BLaER1 (cell line): ENCODE results near the gene NKD1.

Experiments used
- H3K27ac ChIP-seq: shearing (Covaris generic); formaldehyde crosslinking; 2 replicates; pipeline ENCODE4 v1.8.1; 2022
- H3K27me3 ChIP-seq: shearing (Covaris generic); formaldehyde crosslinking; 2 replicates; pipeline ENCODE4 v1.8.1; 2022
- H3K36me3 ChIP-seq: shearing (Covaris generic); formaldehyde crosslinking; 2 replicates; pipeline ENCODE4 v1.8.1; 2022
- H3K4me1 ChIP-seq: shearing (Covaris generic); formaldehyde crosslinking; 2 replicates; pipeline ENCODE4 v1.8.1; 2022
- H3K4me2 ChIP-seq: shearing (Covaris generic); formaldehyde crosslinking; 2 replicates; pipeline ENCODE4 v1.8.1; 2022
- H3K4me3 ChIP-seq: shearing (Covaris generic); formaldehyde crosslinking; 2 replicates; pipeline ENCODE4 v1.8.1; 2022
- H3K9ac ChIP-seq: shearing (Covaris generic); formaldehyde crosslinking; 2 replicates; pipeline ENCODE4 v1.8.1; 2022
- H3K9me3 ChIP-seq: shearing (Covaris generic); formaldehyde crosslinking; 2 replicates; pipeline ENCODE4 v1.8.1; 2022
- H4K20me1 ChIP-seq: shearing (Covaris generic); formaldehyde crosslinking; 2 replicates; pipeline ENCODE4 v1.8.1; 2022
- Cebpa-rat ChIP-seq: shearing (Covaris generic); IDR thresholded peaks from 2 replicates; pipeline ENCODE4 v1.8.1; 2022

Gene NKD1

DNA sequence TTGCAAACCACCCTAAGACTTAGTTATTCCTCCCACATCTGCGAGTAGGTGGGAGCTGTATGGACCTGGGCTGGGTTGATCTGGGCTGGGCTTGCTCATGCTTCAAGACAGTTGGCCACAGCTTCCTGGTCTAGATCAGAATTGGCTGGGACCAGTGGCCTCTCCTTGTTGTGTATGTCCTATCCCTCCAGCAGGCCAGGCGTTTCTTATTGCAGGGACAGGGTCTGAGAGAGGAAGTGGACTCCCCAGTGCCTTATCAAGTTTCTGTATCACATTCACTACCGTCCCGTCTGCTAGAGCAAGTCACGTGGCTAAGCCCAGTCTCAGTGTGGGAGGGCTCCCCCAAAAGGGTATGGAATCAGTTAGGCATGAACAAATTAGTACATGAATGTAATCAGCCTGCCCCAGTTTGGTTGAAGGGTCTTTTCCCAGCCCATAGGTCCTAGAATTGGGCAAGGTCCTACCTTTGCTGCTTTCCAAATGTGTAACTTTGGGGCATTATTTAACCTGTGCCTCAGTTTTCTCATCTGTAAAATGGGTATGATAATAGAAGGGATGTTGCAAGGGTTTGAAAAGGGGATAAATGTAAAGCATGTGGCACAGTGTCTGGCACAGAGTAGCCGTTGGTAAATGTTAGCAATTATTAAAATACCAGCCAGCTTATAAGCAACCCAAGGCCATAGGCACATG, 36.0 kb downstream of the NKD1 start:
- Histone ChIP-seq H3K4me2 (no peak overlapping the region), H3K27ac (no peak overlapping the region), H3K4me3 (no peak overlapping the region), H3K9me3 (no peaks in the 10 kb centered on the region), H3K27me3 (no peaks in the 10 kb centered on the region), H3K4me1 (peaks cover 7% of the 10 kb centered on the region; the same call in 1 of the 2 replicates), H3K9ac (no peak overlapping the region), H3K36me3 (no peaks in the 10 kb centered on the region), H4K20me1 (no peaks in the 10 kb centered on the region)
- no peak for TF ChIP-seq Cebpa-rat

DNA sequence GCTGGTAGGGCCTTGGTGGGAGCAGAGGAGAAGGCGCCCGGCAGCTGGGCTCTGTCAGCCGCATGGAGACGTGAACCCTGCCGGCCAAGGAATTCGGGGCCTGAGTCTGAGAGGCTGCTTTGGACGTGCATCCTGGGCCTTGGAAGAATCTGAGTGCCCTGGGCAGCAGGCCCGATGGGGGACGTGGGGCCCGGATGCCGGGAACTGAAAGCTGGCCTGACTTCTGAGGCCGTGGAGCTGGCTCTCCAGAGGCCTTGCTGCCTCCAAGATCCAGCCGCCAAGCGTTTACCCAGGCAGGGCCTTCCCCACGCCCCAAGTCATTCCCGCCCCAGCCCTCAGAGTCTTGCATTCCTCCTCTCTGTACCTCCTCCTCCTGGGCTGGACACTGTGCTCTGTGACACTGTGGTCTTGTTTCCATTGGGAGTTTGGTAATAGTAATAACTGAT, 37.2 kb downstream of the NKD1 start:
- no peak overlapping the region for H3K4me3 ChIP-seq
- no peak overlapping the region for H3K4me2 ChIP-seq
- H3K27ac ChIP-seq = no peak overlapping the region
- no peak overlapping the region for H3K9ac ChIP-seq
- TF ChIP-seq Cebpa-rat = no peak
- no peaks in the 10 kb centered on the region for H4K20me1 ChIP-seq
- H3K4me1 ChIP-seq = peaks cover 10% of the 10 kb centered on the region; the same call in 1 of the 2 replicates
- H3K9me3 ChIP-seq = no peaks in the 10 kb centered on the region
- no peaks in the 10 kb centered on the region for H3K36me3 ChIP-seq
- no peaks in the 10 kb centered on the region for H3K27me3 ChIP-seq

DNA sequence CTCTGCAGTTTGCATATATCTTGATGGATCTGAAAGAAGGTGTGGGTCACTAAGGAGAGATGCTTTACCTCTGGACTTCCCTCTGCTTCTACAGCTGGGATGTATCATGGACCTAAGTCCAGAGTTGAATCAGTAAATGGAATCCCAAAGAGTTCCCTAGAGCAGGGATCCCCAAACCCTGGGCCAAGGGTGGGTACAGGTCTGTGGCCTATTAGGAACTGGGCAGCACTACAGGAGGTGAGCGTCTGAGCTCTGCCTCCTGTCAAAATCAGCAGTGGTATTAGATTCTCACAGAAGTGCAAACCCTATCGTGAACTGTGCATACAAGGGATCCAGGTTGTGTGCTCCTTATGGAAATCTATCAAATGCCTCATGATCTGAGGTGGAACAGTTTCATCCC, 39.3 kb downstream of the NKD1 start:
- Histone ChIP-seq H3K4me2 (no peak overlapping the region), H3K4me3 (no peak overlapping the region), H3K36me3 (no peaks in the 10 kb centered on the region), H3K27me3 (no peaks in the 10 kb centered on the region), H3K27ac (no peak overlapping the region), H3K9me3 (no peaks in the 10 kb centered on the region), H4K20me1 (no peaks in the 10 kb centered on the region), H3K9ac (no peak overlapping the region), H3K4me1 (peaks cover 10% of the 10 kb centered on the region; the same call in 1 of the 2 replicates)
- TF ChIP-seq Cebpa-rat = no peak

DNA sequence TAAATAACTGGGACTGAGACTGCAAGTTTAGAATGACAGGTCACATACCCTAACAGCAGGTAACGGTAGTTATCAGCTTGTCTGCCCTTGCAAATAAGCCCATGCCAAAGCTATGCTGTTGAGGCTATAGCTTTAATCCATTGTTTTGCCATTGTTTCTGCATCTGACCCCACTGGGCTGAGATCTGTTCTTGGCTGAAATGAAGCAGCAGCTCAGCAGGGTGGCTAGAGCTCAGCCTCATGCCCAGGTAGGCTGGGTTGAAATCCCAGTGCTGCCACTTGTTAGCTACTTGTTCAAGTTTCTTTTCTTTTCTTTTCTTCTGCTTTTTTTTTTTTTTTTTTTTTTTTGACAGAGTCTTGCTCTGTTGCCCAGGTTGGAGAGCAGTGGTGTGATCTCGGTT, 40.1 kb downstream of the NKD1 start:
- H3K4me2 ChIP-seq = no peak overlapping the region
- no peak overlapping the region for H3K27ac ChIP-seq
- no peaks in the 10 kb centered on the region for H4K20me1 ChIP-seq
- H3K36me3 ChIP-seq = no peaks in the 10 kb centered on the region
- H3K4me3 ChIP-seq = no peak overlapping the region
- H3K9me3 ChIP-seq = no peaks in the 10 kb centered on the region
- peaks cover 10% of the 10 kb centered on the region; the same call in 1 of the 2 replicates for H3K4me1 ChIP-seq
- no peak for TF ChIP-seq Cebpa-rat
- H3K9ac ChIP-seq = no peak overlapping the region
- H3K27me3 ChIP-seq = no peaks in the 10 kb centered on the region

DNA sequence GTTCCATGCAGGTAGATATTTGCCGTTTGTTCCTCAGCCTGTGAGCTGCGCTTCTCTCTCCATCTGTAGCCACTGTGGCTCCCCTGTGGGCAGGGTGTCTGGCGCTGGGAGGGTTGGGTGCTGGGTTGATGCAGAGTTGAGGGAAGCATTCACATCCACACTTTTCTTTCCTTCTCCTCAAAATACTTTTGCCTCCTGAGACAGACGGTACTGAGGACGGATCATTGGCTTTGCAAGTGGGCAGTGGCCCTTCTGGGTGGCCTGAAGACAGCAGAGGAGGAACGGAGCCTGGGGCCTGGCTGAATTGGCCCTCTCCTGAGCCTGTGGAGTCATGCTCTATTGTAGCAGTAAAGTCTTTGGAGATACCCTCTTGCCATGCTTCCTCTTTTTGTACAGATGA, 43.0 kb downstream of the NKD1 start:
- no peaks in the 10 kb centered on the region for H3K27me3 ChIP-seq
- no peak overlapping the region for H3K27ac ChIP-seq
- H4K20me1 ChIP-seq = no peaks in the 10 kb centered on the region
- no peaks in the 10 kb centered on the region for H3K9me3 ChIP-seq
- H3K9ac ChIP-seq = no peak overlapping the region
- TF ChIP-seq Cebpa-rat = no peak
- peaks cover 10% of the 10 kb centered on the region; the same call in 1 of the 2 replicates for H3K4me1 ChIP-seq
- H3K4me2 ChIP-seq = no peak overlapping the region
- H3K36me3 ChIP-seq = no peaks in the 10 kb centered on the region
- no peak overlapping the region for H3K4me3 ChIP-seq

DNA sequence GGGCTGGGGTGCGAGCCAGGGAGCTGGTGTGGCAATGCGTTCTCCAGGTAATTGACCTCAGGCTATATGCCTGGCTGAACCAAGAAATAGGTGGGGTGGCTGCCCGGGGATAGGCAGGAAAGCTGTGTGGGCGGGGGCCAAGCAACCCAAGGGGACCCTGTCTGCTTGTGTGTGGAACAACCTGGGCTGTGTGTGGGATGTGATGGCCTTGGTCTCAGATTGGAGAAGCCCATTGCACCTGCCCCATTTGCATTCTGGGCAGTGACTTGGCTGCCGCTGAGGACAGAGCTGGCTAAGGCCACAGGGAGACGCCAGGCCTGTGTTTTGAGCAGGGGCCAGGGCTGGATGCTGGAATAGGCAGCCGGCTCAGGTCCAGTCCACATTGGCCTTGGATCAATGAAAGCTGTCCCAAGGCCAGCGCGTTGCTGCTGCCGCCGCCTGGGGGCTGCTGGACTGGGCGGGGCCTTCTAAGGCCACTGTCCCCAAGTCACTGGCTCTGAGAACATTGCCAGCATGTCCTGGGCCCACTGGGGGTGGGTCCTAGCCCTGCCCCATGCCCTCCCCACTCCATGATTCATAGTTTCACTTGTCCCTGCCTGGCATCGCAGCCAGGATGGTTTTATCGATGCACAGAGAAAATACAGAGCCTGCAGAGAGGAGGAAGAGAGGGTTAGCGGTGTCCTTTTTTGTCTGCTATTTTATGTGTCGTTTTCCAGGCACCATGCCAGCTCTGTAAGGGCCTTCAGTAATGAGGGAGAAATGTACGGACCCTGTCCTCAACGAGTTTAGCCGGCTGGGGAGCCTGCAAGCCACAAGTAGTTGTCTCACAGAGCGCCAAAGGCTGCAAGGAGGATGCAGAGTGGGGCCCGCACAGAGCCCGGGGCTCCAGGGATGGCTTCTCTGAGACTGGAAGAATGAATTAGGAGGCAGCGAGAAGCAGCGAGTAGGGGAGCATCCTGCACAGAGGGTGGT, 43.9 kb downstream of the NKD1 start:
- H3K9ac ChIP-seq = no peak overlapping the region
- H3K4me2 ChIP-seq = no peak overlapping the region
- no peak overlapping the region for H3K4me3 ChIP-seq
- peaks cover 10% of the 10 kb centered on the region; the same call in 1 of the 2 replicates for H3K4me1 ChIP-seq
- TF ChIP-seq Cebpa-rat = no peak
- H3K27ac ChIP-seq = no peak overlapping the region
- H3K36me3 ChIP-seq = no peaks in the 10 kb centered on the region
- H3K27me3 ChIP-seq = no peaks in the 10 kb centered on the region
- H4K20me1 ChIP-seq = no peaks in the 10 kb centered on the region
- H3K9me3 ChIP-seq = no peaks in the 10 kb centered on the region

DNA sequence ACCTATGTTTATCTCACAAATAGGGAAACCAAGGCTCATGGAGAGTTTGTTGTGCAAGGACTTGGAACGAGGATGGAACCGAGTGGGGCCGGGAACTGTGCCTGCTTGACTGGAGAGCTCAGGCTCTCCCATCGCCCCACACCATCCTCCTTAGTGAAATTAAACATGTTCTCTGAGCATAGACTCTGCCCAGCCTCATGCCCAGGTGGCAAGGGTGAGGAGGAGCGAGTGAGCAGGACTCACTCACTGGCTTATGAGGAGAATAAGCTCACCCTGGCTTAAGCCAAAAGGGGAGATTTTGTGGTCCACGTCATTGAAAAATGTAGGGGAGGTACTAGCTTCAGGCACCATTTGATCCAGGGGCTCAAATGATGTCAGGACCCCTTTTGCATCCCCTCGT, 44.8 kb downstream of the NKD1 start:
- H3K27me3 ChIP-seq = no peaks in the 10 kb centered on the region
- no peaks in the 10 kb centered on the region for H3K36me3 ChIP-seq
- H4K20me1 ChIP-seq = no peaks in the 10 kb centered on the region
- H3K4me1 ChIP-seq = peaks cover 10% of the 10 kb centered on the region; the same call in 1 of the 2 replicates
- no peaks in the 10 kb centered on the region for H3K9me3 ChIP-seq
- H3K4me3 ChIP-seq = no peak overlapping the region
- H3K9ac ChIP-seq = no peak overlapping the region
- H3K4me2 ChIP-seq = no peak overlapping the region
- no peak for TF ChIP-seq Cebpa-rat
- H3K27ac ChIP-seq = no peak overlapping the region

DNA sequence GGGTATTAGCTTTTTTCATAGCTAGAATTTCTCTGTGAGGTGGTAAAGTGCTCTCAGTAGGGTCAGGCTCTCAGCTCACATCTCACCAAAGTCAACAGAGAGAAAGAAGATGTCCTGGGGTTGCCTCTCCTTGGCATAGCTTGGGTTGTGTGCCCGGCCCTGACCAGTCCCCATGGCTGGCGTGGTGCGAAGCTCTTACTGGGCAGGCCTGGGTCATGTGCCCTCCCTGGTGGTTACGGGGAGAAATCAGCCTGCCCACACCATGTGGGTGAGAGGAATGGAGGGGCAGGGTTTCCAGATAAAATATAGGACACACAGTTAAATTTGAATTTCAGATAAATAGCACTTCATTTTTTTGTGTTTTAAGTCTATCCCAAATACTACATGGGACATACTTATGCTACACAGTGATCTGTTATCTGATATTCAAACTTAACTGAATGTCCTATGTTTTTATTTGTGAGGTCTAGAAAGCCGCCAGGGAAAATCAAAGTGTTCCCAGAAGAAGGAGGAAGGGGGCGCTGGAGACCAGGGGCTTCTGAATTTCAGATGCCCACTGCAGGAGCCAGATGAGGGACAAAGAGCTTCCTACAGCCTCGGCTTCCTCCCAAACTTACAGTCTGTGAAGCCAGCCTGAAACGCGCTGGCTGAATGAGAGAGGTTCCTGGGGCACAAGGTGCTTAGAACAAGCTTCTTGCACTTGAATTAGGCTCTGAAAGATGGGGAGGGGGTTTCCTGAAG, 45.4 kb downstream of the NKD1 start:
- no peaks in the 10 kb centered on the region for H3K36me3 ChIP-seq
- H3K9me3 ChIP-seq = no peaks in the 10 kb centered on the region
- no peak overlapping the region for H3K4me3 ChIP-seq
- H3K4me2 ChIP-seq = no peak overlapping the region
- peaks cover 9% of the 10 kb centered on the region; the same call in 1 of the 2 replicates for H3K4me1 ChIP-seq
- H3K27ac ChIP-seq = no peak overlapping the region
- no peaks in the 10 kb centered on the region for H4K20me1 ChIP-seq
- H3K9ac ChIP-seq = no peak overlapping the region
- TF ChIP-seq Cebpa-rat = no peak
- H3K27me3 ChIP-seq = no peaks in the 10 kb centered on the region
